HG03469 (cell line): ENCODE measurements around the gene MYRFL.

Experiments
- ATAC-seq: cut with Tn5 transposase; IDR thresholded peaks from one replicate; pipeline ENCODE4 v1.9.1; 2021; ENCODE audit warnings: mild to moderate bottlenecking, moderate library complexity, moderate number of reproducible peaks; ENCODE audit not compliant: unreplicated experiment

MYRFL gene

DNA sequence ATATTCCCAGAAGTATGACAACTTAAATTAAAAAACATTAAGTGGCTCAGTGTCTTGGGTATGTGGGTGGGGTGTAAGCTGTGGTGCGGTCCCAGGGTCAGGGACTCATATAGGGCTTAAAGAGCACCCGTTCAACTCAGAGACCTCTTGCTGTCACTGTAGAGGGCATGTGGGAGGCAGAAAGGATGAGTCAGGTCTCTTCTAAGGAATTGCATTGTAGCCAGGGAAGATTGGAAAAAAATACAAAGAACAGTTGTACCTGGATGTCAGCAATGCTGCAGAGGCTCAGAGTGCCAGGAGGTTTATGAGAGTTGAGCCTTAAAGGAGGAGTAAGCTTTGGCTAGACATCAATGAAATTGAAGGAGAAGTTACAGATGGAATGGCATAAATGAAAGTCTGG is 104.1 kb downstream of the MYRFL start:
- no peak for ATAC-seq

DNA sequence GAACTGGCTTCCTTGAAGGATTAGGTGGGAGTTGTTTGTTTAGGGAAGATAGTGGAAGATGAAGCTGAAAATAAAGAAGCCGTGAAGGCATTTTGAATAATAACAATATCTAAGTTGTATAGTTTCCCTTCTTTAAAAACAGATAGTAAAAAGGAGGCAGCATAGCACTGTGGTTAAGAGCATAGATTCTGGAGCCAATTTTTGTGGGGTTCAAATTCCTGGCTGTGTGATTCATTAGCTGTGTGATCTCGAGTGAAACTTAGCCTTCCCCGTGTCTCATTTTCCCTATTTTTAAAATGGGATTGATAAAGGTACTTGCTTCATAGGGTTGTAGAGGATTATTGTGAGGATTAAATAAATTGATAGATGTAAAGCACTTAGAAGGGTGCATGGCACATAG is 104.5 kb downstream of the MYRFL start:
- ATAC-seq, result no peak

DNA sequence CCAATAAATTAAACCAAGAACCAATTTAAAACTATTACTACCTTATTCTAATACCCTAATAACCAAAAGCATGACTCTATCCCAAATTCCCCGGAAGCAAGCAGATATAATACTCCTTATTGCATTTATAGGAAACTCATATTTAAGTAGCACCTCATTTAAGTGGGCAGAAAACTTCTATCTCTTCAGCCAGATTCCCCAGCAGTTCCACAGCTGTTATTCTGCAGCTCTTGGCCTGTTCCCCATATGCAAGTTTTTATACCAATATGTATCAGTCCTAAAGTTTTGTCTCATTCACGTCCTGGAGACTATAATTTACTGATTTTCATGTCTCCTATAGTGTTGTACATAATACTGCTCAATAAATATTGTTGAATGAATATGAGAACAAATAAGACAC is 106.5 kb downstream of the MYRFL start:
- ATAC-seq, result no peak

DNA sequence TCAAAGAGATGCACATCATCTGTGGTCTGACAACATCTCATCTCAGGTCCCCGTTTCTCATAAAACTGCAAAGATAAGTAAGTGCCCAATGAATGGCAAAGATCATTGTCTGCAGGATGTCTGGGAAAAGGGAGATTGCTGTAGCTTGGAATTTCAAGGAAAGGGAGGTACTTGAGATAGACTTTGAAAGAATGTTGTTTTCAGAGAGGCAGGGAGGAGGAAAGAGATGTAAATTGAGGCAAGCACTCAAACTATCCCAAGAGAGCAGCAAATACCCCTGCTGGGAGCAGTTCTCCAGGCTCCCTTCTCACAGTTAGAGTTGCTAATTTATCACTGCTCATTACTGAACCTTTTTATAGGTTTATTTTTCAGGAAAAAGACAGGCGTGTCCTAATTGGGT is 107.1 kb downstream of the MYRFL start:
- no peak for ATAC-seq

DNA sequence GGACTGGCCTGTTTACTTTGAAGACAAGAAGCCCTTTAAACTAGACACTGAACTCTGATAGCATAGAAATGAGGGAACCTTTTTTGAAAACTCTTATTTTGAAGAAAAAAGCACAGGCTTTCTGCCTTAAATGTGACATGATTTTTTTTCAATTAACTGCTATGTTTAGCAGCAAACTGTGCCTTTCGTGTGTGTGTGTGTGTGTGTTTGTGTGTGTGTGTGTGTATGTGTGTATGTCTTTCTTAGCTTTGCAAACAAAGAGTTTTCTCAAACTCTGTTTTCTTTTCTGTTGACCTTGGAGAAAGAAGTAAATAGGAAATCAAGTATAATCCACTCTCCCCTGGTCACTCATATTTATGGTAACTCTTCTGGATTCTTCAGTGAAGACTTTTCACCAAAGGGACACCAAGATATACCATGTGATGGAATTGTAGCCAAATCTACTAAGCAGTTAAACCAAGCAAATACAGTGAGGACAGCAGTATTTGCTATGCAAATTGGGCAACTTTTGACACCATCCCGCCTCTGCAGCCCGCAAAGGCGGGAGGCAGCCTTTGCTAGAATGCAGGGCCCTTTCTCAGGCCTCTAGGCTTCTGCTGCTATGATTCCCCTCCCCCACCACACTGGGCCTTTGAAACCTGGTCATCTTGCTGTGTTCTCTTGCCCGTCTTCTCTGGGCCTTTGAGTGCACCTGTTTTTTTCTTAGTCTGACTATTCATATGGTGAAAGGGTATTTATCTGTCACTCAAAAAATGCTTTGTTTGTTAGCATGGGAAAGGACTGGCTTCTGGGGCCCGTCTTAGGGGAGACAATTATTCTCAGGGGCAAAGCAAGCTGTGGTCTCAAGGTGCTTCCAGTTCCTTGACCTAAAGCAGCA is 107.9 kb downstream of the MYRFL start:
- ATAC-seq, result peak; percentile 58

DNA sequence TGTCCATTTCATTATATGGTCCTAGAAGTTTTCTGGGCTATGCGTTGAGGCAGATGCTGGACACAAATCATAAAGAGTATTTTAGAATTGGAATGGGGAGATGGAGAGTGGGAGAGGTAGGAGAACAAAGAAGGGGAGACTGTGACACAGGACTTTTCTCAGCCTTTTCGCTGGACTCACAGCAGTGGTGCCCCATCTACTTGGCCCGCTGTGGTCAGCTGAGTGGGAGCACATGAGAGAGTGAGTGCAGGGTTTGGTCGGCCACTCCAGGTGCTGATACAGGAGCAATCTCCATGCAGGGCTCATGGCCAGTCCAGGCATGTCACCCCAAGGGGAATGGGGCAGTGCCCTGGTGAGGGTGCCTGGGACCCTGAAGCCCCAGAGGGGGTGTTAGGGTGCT is 109.0 kb downstream of the MYRFL start:
- no peak for ATAC-seq

DNA sequence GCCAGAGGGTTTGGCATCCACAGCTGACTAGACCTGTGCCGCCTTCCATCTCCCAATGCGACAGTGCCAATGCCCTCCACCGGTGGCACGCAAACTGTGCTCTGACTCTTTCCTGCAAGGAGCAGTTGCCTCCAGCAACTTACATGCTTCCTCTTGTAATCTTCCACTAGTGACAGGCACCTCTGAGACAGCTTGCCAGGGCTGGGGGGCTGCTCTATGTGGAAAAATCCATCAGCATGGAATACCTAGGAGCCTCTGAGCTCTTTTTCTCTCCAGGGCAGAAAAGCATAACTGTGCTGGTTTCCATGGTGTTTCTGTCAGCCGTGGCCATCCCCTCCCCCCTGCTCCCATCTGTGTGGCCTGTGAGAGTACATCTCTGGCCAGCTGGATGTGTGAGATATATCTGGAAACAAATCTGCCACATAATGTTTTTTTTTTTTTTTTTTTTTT is 110.6 kb downstream of the MYRFL start:
- no peak for ATAC-seq

DNA sequence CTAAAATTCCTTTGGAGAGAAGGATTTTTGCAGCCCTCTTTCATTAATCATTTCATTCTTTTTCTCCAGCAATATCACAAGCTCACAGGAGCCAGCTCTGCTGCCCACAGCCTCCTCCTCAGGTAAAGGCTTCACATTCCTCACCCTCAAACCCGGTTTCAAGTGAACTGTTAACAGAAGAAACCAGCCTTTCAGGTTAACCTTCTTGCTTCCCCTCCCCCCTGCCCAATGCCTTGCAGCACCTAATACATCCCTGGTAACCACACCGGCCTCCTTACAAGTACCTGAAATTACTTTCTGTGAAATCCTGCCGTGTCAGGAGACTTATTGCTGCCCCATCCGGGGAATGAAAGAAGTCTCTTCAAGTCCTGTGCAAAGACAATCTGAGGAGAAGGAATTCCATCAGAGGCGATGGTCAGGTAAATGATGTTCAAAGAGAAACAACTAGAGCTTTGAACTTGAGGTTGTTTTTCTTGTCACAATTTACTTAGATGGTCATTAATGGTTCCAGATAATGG is 111.2 kb downstream of the MYRFL start:
- no peak for ATAC-seq

DNA sequence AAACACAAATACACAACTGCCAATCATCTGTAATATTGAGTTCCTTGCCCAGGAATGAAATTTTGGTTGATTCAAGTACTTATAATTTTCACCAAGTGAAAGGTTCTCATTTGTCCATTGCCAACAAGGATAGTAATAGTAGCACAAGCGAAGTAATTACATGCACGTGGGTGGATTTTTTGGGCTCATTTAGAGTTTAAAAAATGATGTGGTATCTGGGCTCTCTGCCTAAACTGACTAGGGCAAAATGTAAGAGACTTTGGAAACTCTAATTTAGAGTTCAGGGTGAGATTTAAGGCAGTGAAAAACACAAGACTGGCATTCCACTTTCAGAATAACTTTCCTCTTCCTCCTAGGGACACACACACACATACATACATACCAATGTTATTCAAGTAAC is 111.7 kb downstream of the MYRFL start:
- no peak for ATAC-seq

DNA sequence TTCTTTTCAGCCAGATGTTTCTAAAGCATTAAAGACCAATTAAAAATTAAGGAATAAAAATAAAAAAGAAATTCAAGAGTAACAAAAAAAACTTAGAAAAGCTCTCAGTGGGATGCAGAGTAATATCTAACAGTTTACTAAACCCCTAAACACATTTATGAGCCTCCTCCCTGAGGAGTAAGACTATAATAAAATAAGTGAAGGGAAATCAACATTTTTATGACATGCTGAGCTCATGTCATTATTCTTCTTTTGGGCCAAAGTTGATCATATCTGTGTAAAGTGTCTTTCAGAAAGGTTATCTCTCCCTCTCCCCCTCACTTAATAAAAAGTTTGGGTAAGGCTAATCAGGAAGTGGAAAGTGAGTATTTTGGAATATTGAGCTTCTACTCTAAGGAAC is 122.1 kb downstream of the MYRFL start:
- ATAC-seq, result no peak

DNA sequence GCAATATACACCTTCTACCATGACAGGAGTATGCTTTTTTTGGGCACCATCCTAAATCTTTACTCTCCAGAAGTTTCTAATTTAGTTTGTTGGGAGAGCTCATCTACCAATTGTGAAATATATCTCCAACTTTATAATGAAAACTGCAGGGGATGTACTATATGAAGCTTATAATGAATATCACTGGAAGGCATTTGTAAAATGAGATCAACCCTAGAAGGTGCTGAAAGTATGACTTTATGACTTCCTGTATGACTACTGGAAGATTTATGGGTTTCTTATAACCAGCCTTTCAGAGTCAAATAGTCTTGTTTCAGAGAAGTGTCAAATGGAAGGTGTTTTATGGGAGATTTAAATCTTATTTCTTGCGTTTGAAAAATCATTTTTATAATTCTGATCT is 122.9 kb downstream of the MYRFL start:
- no peak for ATAC-seq

DNA sequence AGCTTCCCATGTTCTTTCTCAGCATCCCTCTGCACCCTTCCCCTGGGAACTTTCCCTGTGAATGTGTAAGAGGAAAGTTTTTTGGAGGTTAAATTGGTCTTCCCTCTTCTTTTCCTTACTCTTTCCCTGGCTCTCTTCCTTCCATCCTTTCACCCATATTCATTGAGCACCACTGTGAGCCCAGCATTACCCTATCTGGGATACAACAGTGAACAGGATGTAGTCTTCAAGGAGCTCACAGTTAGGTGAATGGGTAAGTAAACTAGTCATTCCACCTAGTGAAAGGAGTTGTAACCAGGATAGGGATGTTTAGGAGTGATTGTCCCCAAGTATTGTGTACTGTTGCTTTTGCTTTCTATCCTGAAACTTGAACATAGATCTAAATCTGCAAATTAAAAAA is 123.8 kb downstream of the MYRFL start:
- ATAC-seq, result no peak

DNA sequence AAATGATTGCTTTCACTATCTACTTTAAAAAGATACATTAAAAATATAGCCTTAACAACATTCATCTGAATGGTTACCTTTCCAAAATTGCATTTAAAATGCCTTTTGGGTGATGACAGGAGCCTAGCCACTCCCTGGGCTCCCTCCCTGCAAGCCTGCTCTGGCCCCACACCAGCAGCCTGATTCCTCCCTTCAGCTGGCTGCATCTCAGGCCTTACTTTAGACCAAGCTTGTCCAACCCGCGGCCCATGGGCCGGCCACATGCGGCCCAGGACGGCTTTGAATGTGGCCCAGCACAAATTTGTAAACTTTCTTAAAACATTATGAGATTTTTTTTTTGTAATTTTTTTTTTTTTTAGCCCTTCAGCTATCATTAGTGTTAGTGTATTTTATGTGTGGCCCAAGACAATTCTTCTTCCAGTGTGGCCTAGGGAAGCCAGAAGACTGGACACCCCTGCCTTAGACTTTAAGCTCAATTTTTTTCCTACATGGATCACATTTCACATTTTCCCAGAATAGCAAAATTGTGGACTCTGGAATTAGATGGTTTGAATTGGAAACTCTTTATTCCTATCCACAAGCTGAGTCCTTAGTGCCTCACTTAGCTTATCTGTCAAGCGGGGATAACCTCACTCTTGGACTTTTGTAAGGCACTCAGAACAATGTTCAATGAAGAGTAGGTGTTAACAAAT is 124.4 kb downstream of the MYRFL start:
- ATAC-seq, result no peak

DNA sequence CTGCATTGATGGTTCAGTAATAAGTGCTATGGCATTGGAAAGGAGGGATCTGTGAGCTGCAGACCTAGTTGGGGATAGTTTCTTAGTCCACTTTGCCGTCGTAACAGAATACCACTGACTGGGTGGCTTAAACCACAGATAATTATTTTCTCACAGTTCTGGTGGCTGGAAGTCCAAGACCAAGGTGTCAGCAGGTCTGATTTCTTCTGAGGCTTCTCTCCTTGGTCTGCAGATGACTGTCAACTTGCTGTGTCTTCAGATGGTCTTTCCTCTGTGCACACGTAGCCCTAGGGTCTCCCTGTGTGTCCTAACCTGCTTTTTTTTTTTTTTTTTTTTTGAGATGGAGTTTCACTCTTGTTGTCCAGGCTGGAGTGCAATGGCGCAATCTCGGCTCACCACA is 126.1 kb downstream of the MYRFL start:
- ATAC-seq, result no peak

DNA sequence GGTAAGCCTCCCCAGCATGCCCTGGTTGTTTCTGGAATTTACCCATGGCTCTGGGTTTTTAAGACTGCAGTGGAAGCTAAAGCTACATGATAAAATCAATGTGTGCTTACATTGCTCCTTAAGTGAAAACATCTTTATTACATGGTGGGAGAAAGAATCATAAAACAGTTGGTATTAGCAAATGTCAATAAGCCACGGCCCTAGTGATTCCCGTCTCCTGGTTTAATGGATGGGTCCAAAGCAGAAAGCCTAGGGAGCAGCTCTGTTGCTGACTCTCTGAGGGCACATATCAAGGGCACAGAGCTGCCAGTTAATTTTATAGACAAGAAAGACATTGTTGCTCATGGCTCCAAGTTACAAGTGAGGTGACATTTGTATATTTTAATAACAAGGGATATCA is 127.9 kb downstream of the MYRFL start:
- no peak for ATAC-seq

DNA sequence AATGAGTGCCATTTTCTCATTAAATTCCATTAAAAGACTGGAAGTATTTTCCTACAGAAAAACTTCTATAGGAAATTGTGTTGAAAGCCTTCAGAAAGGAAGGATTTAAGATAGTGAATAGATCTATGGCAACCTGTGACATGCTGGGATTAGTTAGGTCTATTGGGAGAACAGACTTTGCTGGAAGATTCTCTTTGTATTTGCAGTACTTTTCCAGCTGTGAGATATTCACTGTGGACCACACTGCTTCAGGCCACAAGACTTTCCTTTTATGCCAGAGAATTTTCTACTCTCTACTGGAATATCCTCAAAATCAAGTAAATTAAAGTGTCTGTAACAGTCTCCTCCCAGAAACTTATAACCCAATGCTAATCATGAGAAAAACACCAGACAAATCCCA is 136.2 kb downstream of the MYRFL start:
- ATAC-seq, result no peak

DNA sequence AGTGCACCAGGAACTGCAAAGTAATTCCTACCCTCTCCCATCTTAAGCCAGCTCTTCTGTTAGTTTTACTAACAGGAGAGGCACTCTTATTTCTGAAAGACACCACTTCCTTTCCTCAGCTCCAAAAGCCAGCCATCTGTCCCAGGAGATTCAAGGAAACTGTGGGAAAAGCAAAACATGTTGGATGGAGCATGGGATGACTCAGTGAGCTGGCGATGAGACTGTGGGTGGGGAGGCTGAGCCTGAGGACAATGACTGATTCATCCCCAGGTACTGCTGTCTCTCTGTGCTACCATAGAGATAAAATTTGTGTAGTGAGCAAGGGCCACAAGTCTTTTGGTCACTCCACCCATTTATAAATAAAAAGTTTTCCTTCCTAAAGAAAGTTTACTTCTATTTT is 141.4 kb downstream of the MYRFL start:
- ATAC-seq, result no peak

DNA sequence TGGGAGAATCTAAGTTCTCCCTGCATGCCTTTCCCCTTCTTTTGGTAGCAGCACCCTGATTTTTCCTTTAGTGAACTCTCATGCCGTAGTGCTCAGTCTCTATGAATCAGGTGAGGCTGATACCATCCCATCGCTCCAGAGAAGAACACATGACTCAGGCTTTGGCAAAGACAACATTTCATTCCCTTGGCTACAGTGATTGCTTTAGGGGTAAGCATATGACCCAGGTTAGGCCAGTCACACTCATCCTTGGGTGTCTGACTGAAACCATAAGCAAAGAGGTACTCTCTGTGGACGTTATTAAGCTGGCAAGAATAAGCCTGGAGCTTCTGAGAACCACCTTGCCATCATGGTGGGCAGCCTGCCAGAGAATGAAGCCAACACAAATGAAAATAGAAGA is 141.8 kb downstream of the MYRFL start:
- no peak for ATAC-seq

DNA sequence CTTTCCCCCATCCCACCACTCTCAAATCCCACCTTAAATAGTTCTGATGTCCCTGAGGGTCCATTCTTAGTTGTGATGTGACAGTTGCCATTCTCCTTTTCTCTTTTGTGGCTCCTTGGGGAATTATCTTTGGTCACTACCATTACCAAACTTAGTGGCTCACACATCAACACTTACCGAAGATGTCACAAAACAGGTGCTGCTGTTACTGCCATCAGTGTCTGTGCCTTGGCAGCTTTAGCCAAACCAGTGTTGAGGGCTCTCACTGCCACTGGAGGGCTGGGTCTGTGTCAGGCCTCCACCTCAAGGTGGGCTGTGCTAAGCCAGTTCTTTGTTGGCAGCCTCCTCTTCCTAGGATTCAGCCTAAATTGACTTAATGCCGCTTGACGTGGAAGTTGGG is 144.0 kb downstream of the MYRFL start:
- ATAC-seq, result no peak

DNA sequence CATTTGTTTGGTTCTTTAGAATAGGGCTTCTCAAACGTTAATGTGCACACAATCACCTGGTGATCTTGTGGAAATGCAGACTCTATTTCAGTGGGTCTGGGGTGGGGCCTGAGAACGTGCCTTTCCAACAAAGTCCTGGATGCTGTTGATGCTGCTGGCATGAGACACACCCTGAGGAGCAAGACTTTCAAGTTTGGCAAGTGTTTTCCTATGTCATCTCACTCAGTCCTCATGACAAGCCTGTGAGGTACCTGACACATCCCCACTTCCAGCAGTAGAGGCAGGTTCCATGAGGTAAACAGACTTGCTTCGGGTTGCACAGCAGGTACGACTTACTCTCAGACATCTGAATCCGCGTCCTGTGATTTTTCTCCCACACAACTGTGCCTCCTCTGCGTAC is 147.1 kb downstream of the MYRFL start:
- ATAC-seq, result no peak

DNA sequence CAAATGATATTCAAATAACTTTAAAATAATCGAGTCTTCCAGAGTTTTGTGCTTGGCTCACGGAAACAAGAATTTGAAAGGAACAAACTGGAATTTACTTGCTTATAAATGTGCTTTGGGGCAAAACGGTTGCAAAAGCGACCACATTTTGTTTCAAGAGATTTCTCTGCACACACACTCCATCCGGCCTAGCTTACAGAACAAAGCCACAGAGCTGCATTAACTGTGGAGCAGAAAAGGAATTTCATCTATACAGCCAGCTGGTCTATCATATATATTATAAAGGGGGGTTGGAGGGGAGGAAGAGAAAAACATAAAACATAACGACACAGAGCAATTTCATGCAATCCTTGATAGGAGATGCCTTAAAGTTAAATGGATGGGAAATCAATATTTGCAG is 153.0 kb downstream of the MYRFL start:
- no peak for ATAC-seq

DNA sequence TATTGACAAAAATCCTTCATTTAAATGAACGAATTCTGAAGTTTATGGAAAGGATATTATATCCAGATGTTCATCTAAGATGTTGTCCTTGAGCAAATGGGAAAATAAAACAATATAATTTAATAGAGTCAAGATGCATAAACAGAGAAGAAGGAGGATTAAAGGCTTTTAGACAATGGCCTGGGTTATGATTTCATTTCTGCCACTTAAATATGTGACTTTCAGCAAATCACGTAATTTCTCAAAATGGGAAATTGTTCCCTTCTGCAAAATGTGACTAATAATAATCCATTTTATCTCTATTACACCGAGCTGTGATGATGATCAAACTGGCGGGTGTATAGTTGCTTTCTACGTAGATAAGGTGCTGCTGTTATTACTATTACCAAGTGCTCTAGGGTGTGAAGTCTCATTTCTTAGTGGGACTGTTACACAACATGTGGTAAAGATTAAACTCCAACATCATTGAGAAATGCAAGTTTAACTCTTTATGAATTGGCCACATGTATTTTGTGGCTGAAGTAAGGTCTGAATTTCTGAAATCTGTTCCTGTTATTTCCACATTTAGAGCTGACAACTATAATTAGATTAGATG is 157.0 kb downstream of the MYRFL start:
- ATAC-seq, result no peak
